Measurements from ENCODE around the gene CDK9. TPM values are rescaled to one million over a fixed set of nuclear protein-coding genes. Genes with fewer than 3 reads are reported as not detected.

CDK9 gene
- total and polyA plus RNA-seq, 10 donors: 49.2 to 149 (median 97.4) TPM

DNA sequence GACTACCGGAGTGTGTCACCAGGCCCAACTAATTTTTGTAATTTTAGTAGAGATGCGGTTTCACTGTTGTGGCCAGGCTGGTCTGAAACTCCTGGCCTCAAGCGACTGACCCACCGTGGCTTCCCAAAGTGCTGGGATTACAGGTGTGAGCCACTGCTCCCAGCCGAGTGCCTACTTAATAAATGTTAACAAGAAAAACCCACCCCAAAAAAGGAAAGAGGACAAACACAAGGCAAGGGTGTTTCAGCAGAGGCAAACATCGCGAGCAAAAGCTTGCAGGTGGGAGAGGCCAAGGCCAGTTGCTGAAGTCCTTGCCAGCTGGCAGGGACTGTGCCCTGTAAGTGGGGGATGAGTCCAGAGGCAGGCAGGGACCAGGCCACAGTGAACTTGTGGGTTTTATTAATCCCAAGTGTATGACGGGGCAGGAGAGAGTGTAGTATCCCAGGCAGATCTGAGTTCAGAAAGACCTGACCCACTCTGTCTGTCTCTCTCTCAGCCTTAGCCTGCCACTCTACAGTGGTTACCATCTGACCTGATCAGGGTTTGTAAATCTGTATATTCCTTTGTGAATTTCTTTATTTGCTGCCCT, 10.5 kb downstream of the CDK9 start:
- peak overlapping the region in 7 of 8 donors; percentile 51 to 75 (median 60) for H3K27ac ChIP-seq
- H3K4me1 ChIP-seq: peaks cover 19 to 77% (median 54%) of the 10 kb centered on the region in 6 donors
- peaks cover 0 to 34% (median 21%) of the 10 kb centered on the region in 6 donors for H3K36me3 ChIP-seq
- no peaks in the 10 kb centered on the region for H3K27me3 ChIP-seq (replicated peaks in 1 of 7)
- H3K9me3 ChIP-seq: no peaks in the 10 kb centered on the region
- H3K4me3 ChIP-seq: peak overlapping the region in 1 of 8 donors; percentile 4
- 32 to 53% (median 44%) methylated on average over 8 of the region's 8 CpGs for WGBS, 5 donors
- TF ChIP-seq, protein P1, sequence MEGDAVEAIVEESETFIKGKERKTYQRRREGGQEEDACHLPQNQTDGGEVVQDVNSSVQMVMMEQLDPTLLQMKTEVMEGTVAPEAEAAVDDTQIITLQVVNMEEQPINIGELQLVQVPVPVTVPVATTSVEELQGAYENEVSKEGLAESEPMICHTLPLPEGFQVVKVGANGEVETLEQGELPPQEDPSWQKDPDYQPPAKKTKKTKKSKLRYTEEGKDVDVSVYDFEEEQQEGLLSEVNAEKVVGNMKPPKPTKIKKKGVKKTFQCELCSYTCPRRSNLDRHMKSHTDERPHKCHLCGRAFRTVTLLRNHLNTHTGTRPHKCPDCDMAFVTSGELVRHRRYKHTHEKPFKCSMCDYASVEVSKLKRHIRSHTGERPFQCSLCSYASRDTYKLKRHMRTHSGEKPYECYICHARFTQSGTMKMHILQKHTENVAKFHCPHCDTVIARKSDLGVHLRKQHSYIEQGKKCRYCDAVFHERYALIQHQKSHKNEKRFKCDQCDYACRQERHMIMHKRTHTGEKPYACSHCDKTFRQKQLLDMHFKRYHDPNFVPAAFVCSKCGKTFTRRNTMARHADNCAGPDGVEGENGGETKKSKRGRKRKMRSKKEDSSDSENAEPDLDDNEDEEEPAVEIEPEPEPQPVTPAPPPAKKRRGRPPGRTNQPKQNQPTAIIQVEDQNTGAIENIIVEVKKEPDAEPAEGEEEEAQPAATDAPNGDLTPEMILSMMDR (IDR thresholded peaks at IDR 0.05 in 8 of 11, conservative IDR thresholded peaks at IDR 0.05 in 3 of 11): no peak
- no peak for TF ChIP-seq POLR2A (IDR thresholded peaks at IDR 0.05)
- TF ChIP-seq POLR2AphosphoS5 (IDR thresholded peaks at IDR 0.05): peak; percentile 56 to 76 (median 75)
- no peak for DNase-seq
- intact Hi-C loops (cut with DNase I; ENCODE audit: low total_unique reads): loop anchor here (10.0 kb wide), 1 partner anchor 68 kb away; no protein-coding TSS in a partner anchor

DNA sequence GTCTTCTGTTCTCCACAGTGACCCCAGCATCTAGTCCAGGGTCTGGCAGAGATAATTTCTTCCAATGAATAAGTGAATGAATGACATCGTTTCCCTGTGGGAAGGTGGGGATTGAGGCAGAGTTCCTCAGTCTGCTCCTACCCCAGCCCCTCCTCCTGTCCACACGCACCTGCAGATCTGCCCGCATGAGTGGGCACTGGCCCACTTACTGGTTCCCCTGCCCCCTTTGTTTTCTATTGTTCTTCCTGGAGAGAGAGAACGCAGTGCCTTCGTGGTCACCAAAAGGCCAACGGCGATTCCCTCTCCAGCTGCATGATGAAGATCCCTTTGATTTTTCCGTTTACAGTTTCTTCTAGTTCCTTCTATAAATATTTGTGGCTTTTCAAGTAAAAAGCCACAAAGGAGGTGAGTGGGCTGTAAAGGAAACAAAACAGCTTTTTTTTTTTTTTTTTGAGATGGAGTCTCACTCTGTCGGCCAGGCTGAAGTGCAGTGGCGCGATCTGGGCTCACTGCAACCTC, 11.1 kb downstream of the CDK9 start:
- Histone ChIP-seq H3K4me3 (peak overlapping the region in 2 of 8 donors; percentile 4 to 8), H3K27ac (peak overlapping the region in 7 of 8 donors; percentile 51 to 75 (median 60)), H3K9me3 (no peaks in the 10 kb centered on the region), H3K27me3 (replicated peaks in 1 of 7) (no peaks in the 10 kb centered on the region), H3K4me1 (peaks cover 19 to 77% (median 56%) of the 10 kb centered on the region in 6 donors), H3K36me3 (peaks cover 0 to 28% (median 15%) of the 10 kb centered on the region in 6 donors)
- intact Hi-C loops (cut with DNase I; ENCODE audit: low total_unique reads): loop anchor here (10.0 kb wide), 1 partner anchor 68 kb away; no protein-coding TSS in a partner anchor
- no peak for TF ChIP-seq POLR2A (IDR thresholded peaks at IDR 0.05)
- no peak for TF ChIP-seq POLR2AphosphoS5 (IDR thresholded peaks at IDR 0.05)
- TF ChIP-seq, protein P1 (IDR thresholded peaks at IDR 0.05 in 8 of 11, conservative IDR thresholded peaks at IDR 0.05 in 3 of 11): no peak
- DNase-seq: no peak
- 6 to 21% (median 10%) methylated on average over 11 of the region's 11 CpGs for WGBS, 5 donors

DNA sequence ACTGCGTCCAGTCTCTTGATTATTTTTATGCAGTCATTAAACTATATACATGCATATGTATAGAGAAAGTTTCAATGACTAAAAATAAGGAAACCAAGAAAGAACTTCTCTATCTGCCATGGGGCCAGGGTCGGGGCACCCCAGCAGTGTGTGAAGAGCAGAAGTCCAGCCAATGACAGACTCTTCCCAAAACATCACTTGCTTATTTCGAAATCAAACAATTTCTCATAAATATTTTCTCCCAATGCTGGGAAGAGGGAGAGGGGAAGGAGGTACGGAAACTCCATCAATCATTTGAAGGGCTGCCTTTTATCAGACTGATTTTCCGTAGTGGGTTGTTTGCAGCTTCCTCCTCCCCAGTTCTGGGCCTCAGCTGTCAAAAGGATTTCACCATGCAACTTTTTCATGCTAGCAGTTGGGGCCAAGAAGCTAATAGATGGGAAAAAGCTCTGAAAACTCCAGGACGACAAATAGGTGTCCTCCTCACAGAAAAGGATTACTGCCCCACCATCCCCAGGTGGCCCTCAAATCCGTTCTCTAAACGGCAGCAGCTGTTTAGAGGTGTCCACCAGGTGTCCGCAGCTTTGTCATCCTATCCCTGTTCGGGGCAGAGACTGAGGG, 16.2 kb downstream of the CDK9 start:
- TF ChIP-seq, protein P1 (IDR thresholded peaks at IDR 0.05 in 8 of 11, conservative IDR thresholded peaks at IDR 0.05 in 3 of 11): peak in 2 of 11 experiments; percentile 10 to 16
- no peak for TF ChIP-seq POLR2AphosphoS5 (IDR thresholded peaks at IDR 0.05)
- intact Hi-C loops (cut with DNase I; ENCODE audit: low total_unique reads): no loop called here

More for the DNA sequence above, 16.2 kb downstream of the CDK9 start:
- Histone ChIP-seq H3K4me1 (peaks cover 17 to 74% (median 59%) of the 10 kb centered on the region in 6 donors), H3K27me3 (replicated peaks in 1 of 7) (no peaks in the 10 kb centered on the region), H3K36me3 (peaks cover 0 to 29% (median 10%) of the 10 kb centered on the region in 6 donors), H3K4me3 (peak overlapping the region; percentile 39 to 92 (median 78)), H3K27ac (peak overlapping the region; percentile 83 to 97 (median 92)), H3K9me3 (no peaks in the 10 kb centered on the region)
- 11 to 17% (median 13%) methylated on average over 10 of the region's 10 CpGs for WGBS, 5 donors
- DNase-seq: no peak

All from spleen (tissue), 11 donors.